Measurements from ENCODE around the gene ZSWIM3.

DNA sequence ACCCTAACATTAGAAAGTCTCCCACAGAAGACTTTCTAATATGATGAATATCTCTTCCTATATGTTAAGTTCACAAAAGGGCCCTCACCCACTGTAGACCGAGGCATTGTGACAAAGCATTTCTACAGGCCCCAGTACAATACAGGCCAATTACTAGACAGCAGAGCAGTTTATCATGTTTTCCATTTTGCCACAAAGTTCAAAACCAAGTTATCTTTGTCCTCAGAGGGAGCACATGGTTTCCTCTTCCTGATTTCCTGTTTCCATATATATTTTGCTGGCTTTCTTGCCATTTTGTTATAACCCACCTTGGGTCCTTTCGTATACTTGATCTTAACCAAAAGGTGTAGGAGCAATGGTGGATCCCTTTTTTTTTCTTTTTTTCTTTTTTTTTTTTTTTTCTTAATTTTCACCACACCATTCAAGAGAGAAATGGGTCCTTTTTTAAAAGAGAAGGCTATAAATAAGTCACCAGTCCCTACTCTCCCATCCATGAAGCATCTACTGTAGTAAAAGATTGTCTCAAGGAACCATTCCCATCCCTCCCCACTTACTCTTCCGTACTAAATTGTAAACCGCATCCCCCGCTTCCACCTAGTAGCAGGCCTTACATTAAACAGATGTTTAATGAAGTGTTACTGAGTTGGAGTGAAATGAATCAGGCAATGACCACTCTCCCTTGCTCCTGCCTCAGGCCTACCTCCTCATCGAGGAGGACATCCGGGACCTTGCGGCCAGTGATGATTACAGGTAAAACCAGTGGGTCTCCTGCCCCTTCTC, 47.0 kb upstream of the ZSWIM3 start:
- TF ChIP-seq, protein P1, sequence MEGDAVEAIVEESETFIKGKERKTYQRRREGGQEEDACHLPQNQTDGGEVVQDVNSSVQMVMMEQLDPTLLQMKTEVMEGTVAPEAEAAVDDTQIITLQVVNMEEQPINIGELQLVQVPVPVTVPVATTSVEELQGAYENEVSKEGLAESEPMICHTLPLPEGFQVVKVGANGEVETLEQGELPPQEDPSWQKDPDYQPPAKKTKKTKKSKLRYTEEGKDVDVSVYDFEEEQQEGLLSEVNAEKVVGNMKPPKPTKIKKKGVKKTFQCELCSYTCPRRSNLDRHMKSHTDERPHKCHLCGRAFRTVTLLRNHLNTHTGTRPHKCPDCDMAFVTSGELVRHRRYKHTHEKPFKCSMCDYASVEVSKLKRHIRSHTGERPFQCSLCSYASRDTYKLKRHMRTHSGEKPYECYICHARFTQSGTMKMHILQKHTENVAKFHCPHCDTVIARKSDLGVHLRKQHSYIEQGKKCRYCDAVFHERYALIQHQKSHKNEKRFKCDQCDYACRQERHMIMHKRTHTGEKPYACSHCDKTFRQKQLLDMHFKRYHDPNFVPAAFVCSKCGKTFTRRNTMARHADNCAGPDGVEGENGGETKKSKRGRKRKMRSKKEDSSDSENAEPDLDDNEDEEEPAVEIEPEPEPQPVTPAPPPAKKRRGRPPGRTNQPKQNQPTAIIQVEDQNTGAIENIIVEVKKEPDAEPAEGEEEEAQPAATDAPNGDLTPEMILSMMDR (IDR thresholded peaks at IDR 0.05; ENCODE audit: borderline replicate concordance, extremely low read depth, low read length, poor library complexity, severe bottlenecking): no peak
- TF ChIP-seq EZH2 (IDR thresholded peaks at IDR 0.05; ENCODE audit: borderline replicate concordance, low read depth, low read length, severe bottlenecking): no peak

Data from DND-41 (cell line).